Gastrocnemius medialis (tissue), 4 donors: ENCODE results near the gene C1QTNF9. TPM values are rescaled to one million over a fixed set of nuclear protein-coding genes. Genes with fewer than 3 reads are reported as not detected.
"Not testable (repeated sequence)": the region's sequence is repeated elsewhere in the genome, so short reads cannot be mapped to it uniquely, and the experiment has no call there.

Experiments used
- ATAC-seq, 2 donors: fragments of 150-250 bp; one replicate each; pipeline ENCODE4 v1.9.1; 2016
- DNase-seq, 2 donors: peaks; one replicate each; pipeline ENCODE4 v3.0.0-alpha.2; 2019
- H3K27ac ChIP-seq, 4 donors: fragments of 200-600 bp; sonication (generic); 1 replicate in 1 of 4; 2 replicates in 3 of 4; pipeline ENCODE4 v1.5.1; 2016 to 2018; ENCODE audit warnings: mild to moderate bottlenecking in 2 of 4, moderate library complexity in 1 of 4
- H3K27me3 ChIP-seq, 3 donors: fragments of 200-600 bp; sonication (generic) in 2 of 3; 1 replicate in 1 of 3; 2 replicates in 2 of 3; pipeline versions ENCODE4 v1.5.1 to v1.6.0; 2016 to 2019; ENCODE audit warnings: mild to moderate bottlenecking in 1 of 3, moderate library complexity in 1 of 3
- H3K36me3 ChIP-seq, 2 donors: fragments of 200-600 bp; sonication (generic) in 1 of 2; one replicate each; pipeline ENCODE4 v1.5.1; 2017 to 2018
- H3K4me1 ChIP-seq, 2 donors: fragments of 200-600 bp; sonication (generic) in 1 of 2; one replicate each; pipeline ENCODE4 v1.5.1; 2016 to 2017; ENCODE audit warnings: mild to moderate bottlenecking in 2 of 2
- H3K4me3 ChIP-seq, 4 donors: fragments of 200-600 bp; sonication (generic) in 3 of 4; 1 replicate in 1 of 4; 2 replicates in 3 of 4; pipeline ENCODE4 v1.5.1; 2016 to 2019; ENCODE audit warnings: mild to moderate bottlenecking in 2 of 4
- H3K9me3 ChIP-seq, 3 donors: fragments of 200-600 bp; sonication (generic) in 2 of 3; 1 replicate in 1 of 3; 2 replicates in 2 of 3; pipeline ENCODE4 v1.5.1; 2016 to 2019
- CTCF ChIP-seq, 5 experiments: fragments of 450-650 bp in 3 of 5; fragments of 200-600 bp in 2 of 5; sonication (generic) in 2 of 5; IDR thresholded peaks in 4 of 5; conservative IDR thresholded peaks in 1 of 5; 1 replicate in 4 of 5; 2 replicates in 1 of 5; pipeline ENCODE4 v1.5.1; 2016 to 2019; ENCODE audit warnings: antibody characterized with exemption in 5 of 5, mild to moderate bottlenecking in 3 of 5, moderate library complexity in 3 of 5
- POLR2A ChIP-seq, 2 donors: fragments of 450-650 bp; IDR thresholded peaks; one replicate each; pipeline ENCODE4 v1.6.1; 2017; ENCODE audit warnings: antibody characterized with exemption in 2 of 2, mild to moderate bottlenecking in 2 of 2, moderate library complexity in 2 of 2
- in situ Hi-C, 4 donors: fragments of 200-750 bp; cut with MboI; loops; one replicate each; pipeline versions ENCODE4 v1.15.0 to v1.8.0; 2017; ENCODE audit warnings: low sequenced_read_pairs in 4 of 4
- intact Hi-C: fragments of 100-400 bp; cut with DNase I; formaldehyde crosslinking; loops from one replicate; pipeline ENCODE4 v1.15.1; 2023; ENCODE audit warnings: low total_unique reads
- total RNA-seq, 4 donors: library from RNA; depleted of rRNA; stranded (reverse); fragments of >200 nt; gene quantifications; one replicate each; pipeline versions ENCODE4 v1.1.0 to v1.2.3, GENCODE V29; 2016

Gene C1QTNF9
- 1 to 10 TPM; 1.0 to 2.1 (median 1.5) TPM for total RNA-seq

- DNase-seq, intact Hi-C loops, H3K27me3 ChIP-seq, H3K4me3 ChIP-seq, H3K9me3 ChIP-seq, H3K4me1 ChIP-seq, H3K36me3 ChIP-seq, in situ Hi-C loops, ATAC-seq: not testable (repeated sequence)
- H3K27ac ChIP-seq, result peak within 1 kb of the TSS in 3 of 4 donors; percentile 28 to 68 (median 43)
Observed at GRCh38 chr13:24309300-24309699, at the start of gene C1QTNF9. Gene C1QTNF9, plus strand, starts transcription at chr13:24309580. Its CDS starts 6,424 bp downstream, at chr13:24316004.

GRCh38 chr13:24261566-24261965, 47.8 kb upstream of the C1QTNF9 start:
- peak overlapping the region in 1 of 4 donors; percentile 8 for H3K27ac ChIP-seq
- no peaks in the 10 kb centered on the region for H3K27me3 ChIP-seq
- no peaks in the 10 kb centered on the region for H3K9me3 ChIP-seq
- in situ Hi-C loops, result no loop called here
- intact Hi-C loops, result no loop called here
- H3K36me3 ChIP-seq, result no peaks in the 10 kb centered on the region
- DNase-seq, result no peak
- H3K4me1 ChIP-seq, result peaks cover 3% of the 10 kb centered on the region in 2 donors
- no peak overlapping the region for H3K4me3 ChIP-seq
- no peak for ATAC-seq
- TF ChIP-seq POLR2A (IDR thresholded peaks at IDR 0.05), result no peak

GRCh38 chr13:24263632-24264031, 45.7 kb upstream of the C1QTNF9 start:
- DNase-seq (no peak), ATAC-seq (no peak)
- H3K36me3 ChIP-seq, result no peaks in the 10 kb centered on the region
- H3K9me3 ChIP-seq, result no peaks in the 10 kb centered on the region
- H3K4me1 ChIP-seq, result peaks cover 3 to 8% of the 10 kb centered on the region in 2 donors
- in situ Hi-C loops (no loop called here), intact Hi-C loops (no loop called here)
- TF ChIP-seq POLR2A (IDR thresholded peaks at IDR 0.05), result no peak
- TF ChIP-seq CTCF (IDR thresholded peaks at IDR 0.05 in 4 of 5, conservative IDR thresholded peaks at IDR 0.05 in 1 of 5), result no peak
- H3K27ac ChIP-seq, result peak overlapping the region in 2 of 4 donors; percentile 3 to 33
- H3K27me3 ChIP-seq, result no peaks in the 10 kb centered on the region
- no peak overlapping the region for H3K4me3 ChIP-seq

- H3K27ac ChIP-seq, result peak overlapping the region in 1 of 4 donors; percentile 21
- TF ChIP-seq CTCF (IDR thresholded peaks at IDR 0.05 in 4 of 5, conservative IDR thresholded peaks at IDR 0.05 in 1 of 5), result no peak
- no peak for TF ChIP-seq POLR2A (IDR thresholded peaks at IDR 0.05)
- in situ Hi-C loops (no loop called here), intact Hi-C loops (no loop called here)
- no peaks in the 10 kb centered on the region for H3K27me3 ChIP-seq
- H3K4me1 ChIP-seq, result peaks cover 3 to 9% of the 10 kb centered on the region in 2 donors
- H3K9me3 ChIP-seq, result no peaks in the 10 kb centered on the region
- no peak for ATAC-seq
- no peak overlapping the region for H3K4me3 ChIP-seq
- H3K36me3 ChIP-seq, result no peaks in the 10 kb centered on the region
- DNase-seq, result no peak
Observed at GRCh38 chr13:24264976-24265375, 44.4 kb upstream of the C1QTNF9 start.

- no peaks in the 10 kb centered on the region for H3K27me3 ChIP-seq
- H3K4me1 ChIP-seq, result peaks cover 6 to 14% of the 10 kb centered on the region in 2 donors
- ATAC-seq, result no peak
- no peaks in the 10 kb centered on the region for H3K36me3 ChIP-seq
- intact Hi-C loops, result no loop called here
- H3K27ac ChIP-seq, result no peak overlapping the region
- DNase-seq, result no peak
- H3K9me3 ChIP-seq, result no peaks in the 10 kb centered on the region
- TF ChIP-seq CTCF (IDR thresholded peaks at IDR 0.05 in 4 of 5, conservative IDR thresholded peaks at IDR 0.05 in 1 of 5) (no peak), POLR2A (IDR thresholded peaks at IDR 0.05) (no peak)
- H3K4me3 ChIP-seq, result no peak overlapping the region
- in situ Hi-C loops, result no loop called here
Observed at GRCh38 chr13:24265453-24265852, 43.9 kb upstream of the C1QTNF9 start.

- H3K9me3 ChIP-seq, result no peaks in the 10 kb centered on the region
- H3K4me3 ChIP-seq, result peak overlapping the region in 3 of 4 donors; percentile 2 to 14 (median 8)
- no peak for TF ChIP-seq CTCF (IDR thresholded peaks at IDR 0.05 in 4 of 5, conservative IDR thresholded peaks at IDR 0.05 in 1 of 5)
- TF ChIP-seq POLR2A (IDR thresholded peaks at IDR 0.05), result no peak
- peaks cover 5 to 17% of the 10 kb centered on the region in 2 donors for H3K4me1 ChIP-seq
- no peaks in the 10 kb centered on the region for H3K27me3 ChIP-seq
- no peak for ATAC-seq
- no peak for DNase-seq
- intact Hi-C loops (no loop called here), in situ Hi-C loops (no loop called here)
- H3K36me3 ChIP-seq, result no peaks in the 10 kb centered on the region
- H3K27ac ChIP-seq, result peak overlapping the region; percentile 30 to 64 (median 46)
Observed at GRCh38 chr13:24267274-24267673, 42.1 kb upstream of the C1QTNF9 start.
